Cardiac fibroblast (primary cell): Measurements from ENCODE around the gene SH3BP2.

Source experiments
- DNase-seq, 2 donors: peaks; one replicate each; pipeline versions ENCODE4 v3.0.0 to v3.0.0-alpha.2; 2010; ENCODE audit warnings: low read depth in 2 of 2
- H3K4me3 ChIP-seq, 2 donors: replicated peaks in 1 of 2; 1 replicate in 1 of 2; 2 replicates in 1 of 2; pipeline ENCODE4 v1.5.1; 2011; ENCODE audit warnings: low read depth in 2 of 2, low read length in 2 of 2, mild to moderate bottlenecking in 2 of 2, moderate library complexity in 1 of 2
- CTCF ChIP-seq: IDR thresholded peaks from one replicate; pipeline ENCODE4 v1.5.1; 2011; ENCODE audit warnings: low read depth, mild to moderate bottlenecking, low read length, inconsistent platforms

SH3BP2 gene

GRCh38 chr4:2861631-2862436 lies 68.9 kb downstream of the SH3BP2 start:
- no peak for DNase-seq
- H3K4me3 ChIP-seq, result no peak overlapping the region
- no peak for TF ChIP-seq CTCF

- no peak for TF ChIP-seq CTCF
- peak in 1 of 2 donors; percentile 61 for DNase-seq
- no peak overlapping the region for H3K4me3 ChIP-seq
Measured at GRCh38 chr4:2862528-2862927, 69.6 kb downstream of the SH3BP2 start.

GRCh38 chr4:2863649-2864048 lies 70.8 kb downstream of the SH3BP2 start:
- no peak for TF ChIP-seq CTCF
- DNase-seq, result no peak
- H3K4me3 ChIP-seq, result no peak overlapping the region

GRCh38 chr4:2865196-2865780 lies 72.4 kb downstream of the SH3BP2 start:
- TF ChIP-seq CTCF, result no peak
- H3K4me3 ChIP-seq, result no peak overlapping the region
- no peak for DNase-seq

- no peak for TF ChIP-seq CTCF
- no peak overlapping the region for H3K4me3 ChIP-seq
- DNase-seq, result no peak
Measured at GRCh38 chr4:2866160-2866861, 73.4 kb downstream of the SH3BP2 start.

- TF ChIP-seq CTCF, result no peak
- H3K4me3 ChIP-seq, result no peak overlapping the region
- DNase-seq, result peak in 1 of 2 donors; percentile 63
Measured at GRCh38 chr4:2866891-2867290, 74.0 kb downstream of the SH3BP2 start.
